ENCODE data around the gene AIG1.

- TF ChIP-seq GATA2 (IDR thresholded peaks at IDR 0.05; ENCODE audit: low read depth, low read length) (no peak), GATA3 (IDR thresholded peaks at IDR 0.05; ENCODE audit: low read depth, low read length) (no peak)
Observed at GRCh38 chr6:143225929-143226328, 165.2 kb downstream of the AIG1 start.
